Smooth muscle cell (in vitro differentiated cells): ENCODE results near the gene COCH. TPM values are rescaled to one million over a fixed set of nuclear protein-coding genes. Genes with fewer than 3 reads are reported as not detected.

ENCODE experiments used
- DNase-seq: peaks from one replicate; lab custom pipeline; 2025; ENCODE audit not compliant: unreplicated experiment; lab: John Stamatoyannopoulos, UW
- H2AFZ ChIP-seq: fragments of 200-600 bp; sonication (generic); 2 replicates; pipeline ENCODE4 v1.6.0; 2016; ENCODE audit warnings: antibody characterized with exemption, low read depth, mild to moderate bottlenecking
- H3F3A ChIP-seq: fragments of 200-600 bp; sonication (generic); 2 replicates; pipeline ENCODE4 v1.6.0; 2017; ENCODE audit warnings: antibody characterized with exemption, low read depth
- H3K27ac ChIP-seq: fragments of 200-600 bp; sonication (generic); 2 replicates; pipeline ENCODE4 v1.5.1; 2016; ENCODE audit warnings: low read depth, mild to moderate bottlenecking
- H3K27me3 ChIP-seq: fragments of 200-600 bp; sonication (generic); 2 replicates; pipeline ENCODE4 v1.6.1; 2016; ENCODE audit warnings: low read depth, mild to moderate bottlenecking
- H3K36me3 ChIP-seq: fragments of 200-600 bp; sonication (generic); 2 replicates; pipeline ENCODE4 v1.5.1; 2016; ENCODE audit warnings: low read depth
- H3K4me1 ChIP-seq: fragments of 200-600 bp; sonication (generic); 2 replicates; pipeline ENCODE4 v1.5.1; 2016; ENCODE audit warnings: low read depth
- H3K4me2 ChIP-seq: fragments of 200-600 bp; sonication (generic); 2 replicates; pipeline ENCODE4 v1.6.0; 2016; ENCODE audit warnings: mild to moderate bottlenecking
- H3K4me3 ChIP-seq: fragments of 200-600 bp; sonication (generic); 2 replicates; pipeline ENCODE4 v1.5.1; 2016; ENCODE audit warnings: mild to moderate bottlenecking
- H3K79me2 ChIP-seq: fragments of 200-600 bp; sonication (generic); 2 replicates; pipeline ENCODE4 v1.6.0; 2016; ENCODE audit warnings: low read depth, mild to moderate bottlenecking
- H3K9ac ChIP-seq: fragments of 200-600 bp; sonication (generic); 2 replicates; pipeline ENCODE4 v1.6.0; 2016; ENCODE audit warnings: low read depth
- H3K9me3 ChIP-seq: fragments of 200-600 bp; sonication (generic); replicated peaks from 2 replicates; pipeline ENCODE4 v1.5.1; 2016; ENCODE audit warnings: low read depth
- H4K20me1 ChIP-seq: fragments of 200-600 bp; sonication (generic); 2 replicates; pipeline ENCODE4 v1.6.0; 2016; ENCODE audit warnings: low read depth
- WGBS: methylation state at CpG from one replicate; pipeline ENCODE4 v1.1.7; 2016; ENCODE audit warnings: low lambda C conversion rate; 5-methylcytosine and 5-hydroxymethylcytosine counted together
- polyA plus RNA-seq: library from polyadenylated mRNA; unstranded; fragments of >200 nt; fragmentation: Nextera tagmentation; extraction: Ambion mirVana; gene quantifications from 2 replicates; pipeline ENCODE4 v1.2.1, GENCODE V29; 2016
- total RNA-seq: library from RNA; depleted of rRNA; stranded (reverse); fragments of >200 nt; gene quantifications from 2 replicates; pipeline ENCODE4 v1.2.3, GENCODE V29; 2014
- TF ChIP-seq, protein P1 (sequence below): fragments of 200-600 bp; sonication (generic); IDR thresholded peaks from 2 replicates; pipeline ENCODE4 v1.5.1; 2017; ENCODE audit warnings: borderline replicate concordance, mild to moderate bottlenecking, antibody characterized with exemption; ENCODE audit not compliant: insufficient read depth, poor library complexity, severe bottlenecking

The COCH gene
- total and polyA plus RNA-seq, 2 experiments from 2014 or later = 0.13 to 0.78 TPM

GRCh38 chr14:30874999-30875787, 834 bp downstream of the COCH start:
- H3K4me3 ChIP-seq = peak overlapping the region; percentile 60
- 3% methylated on average over 43 of the region's 48 CpGs for WGBS
- no peak for DNase-seq

DNA sequence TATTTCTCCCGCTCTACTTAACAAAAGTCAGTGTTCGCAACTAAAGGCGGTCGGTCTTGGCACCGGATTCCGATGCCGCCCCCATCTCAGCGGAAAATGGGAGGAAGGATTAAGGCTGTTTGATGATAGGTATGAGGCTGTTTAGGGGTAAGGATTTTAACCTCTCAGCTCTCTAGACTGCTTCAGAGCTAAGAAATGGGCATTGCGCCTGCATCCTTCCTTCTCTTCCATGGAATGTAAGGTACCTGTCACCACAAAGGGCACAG, 1.4 kb downstream of the COCH start:
- no peak for DNase-seq
- Histone ChIP-seq H3K36me3 (no peaks in the 10 kb centered on the region), H3K9ac (no peak overlapping the region), H3K9me3 (no peaks in the 10 kb centered on the region), H2AFZ (no peak overlapping the region), H3K27ac (no peak overlapping the region), H3K79me2 (no peaks in the 10 kb centered on the region), H3K4me2 (peak overlapping the region; percentile 94), H3K27me3 (peaks cover 62% of the 10 kb centered on the region), H3F3A (no peaks in the 10 kb centered on the region), H3K4me1 (peaks cover 4% of the 10 kb centered on the region), H4K20me1 (no peaks in the 10 kb centered on the region), H3K4me3 (no peak overlapping the region)
- TF ChIP-seq, protein P1, sequence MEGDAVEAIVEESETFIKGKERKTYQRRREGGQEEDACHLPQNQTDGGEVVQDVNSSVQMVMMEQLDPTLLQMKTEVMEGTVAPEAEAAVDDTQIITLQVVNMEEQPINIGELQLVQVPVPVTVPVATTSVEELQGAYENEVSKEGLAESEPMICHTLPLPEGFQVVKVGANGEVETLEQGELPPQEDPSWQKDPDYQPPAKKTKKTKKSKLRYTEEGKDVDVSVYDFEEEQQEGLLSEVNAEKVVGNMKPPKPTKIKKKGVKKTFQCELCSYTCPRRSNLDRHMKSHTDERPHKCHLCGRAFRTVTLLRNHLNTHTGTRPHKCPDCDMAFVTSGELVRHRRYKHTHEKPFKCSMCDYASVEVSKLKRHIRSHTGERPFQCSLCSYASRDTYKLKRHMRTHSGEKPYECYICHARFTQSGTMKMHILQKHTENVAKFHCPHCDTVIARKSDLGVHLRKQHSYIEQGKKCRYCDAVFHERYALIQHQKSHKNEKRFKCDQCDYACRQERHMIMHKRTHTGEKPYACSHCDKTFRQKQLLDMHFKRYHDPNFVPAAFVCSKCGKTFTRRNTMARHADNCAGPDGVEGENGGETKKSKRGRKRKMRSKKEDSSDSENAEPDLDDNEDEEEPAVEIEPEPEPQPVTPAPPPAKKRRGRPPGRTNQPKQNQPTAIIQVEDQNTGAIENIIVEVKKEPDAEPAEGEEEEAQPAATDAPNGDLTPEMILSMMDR = no peak
- WGBS = 18% methylated on average over 9 of the region's 9 CpGs

More at GRCh38 chr14:30874999-30875787, 834 bp downstream of the COCH start:
- no peak overlapping the region for H3K27ac ChIP-seq
- H3K9ac ChIP-seq = no peak overlapping the region
- no peaks in the 10 kb centered on the region for H4K20me1 ChIP-seq
- no peaks in the 10 kb centered on the region for H3K9me3 ChIP-seq
- no peaks in the 10 kb centered on the region for H3K36me3 ChIP-seq
- H3K4me1 ChIP-seq = peaks cover 4% of the 10 kb centered on the region
- H3K4me2 ChIP-seq = peak overlapping the region; percentile 94
- peaks cover 67% of the 10 kb centered on the region for H3K27me3 ChIP-seq
- no peak overlapping the region for H2AFZ ChIP-seq
- H3F3A ChIP-seq = no peaks in the 10 kb centered on the region
- TF ChIP-seq, protein P1 = no peak
- H3K79me2 ChIP-seq = no peaks in the 10 kb centered on the region

- no peak overlapping the region for H3K9ac ChIP-seq
- peaks cover 58% of the 10 kb centered on the region for H3K27me3 ChIP-seq
- H3K36me3 ChIP-seq = no peaks in the 10 kb centered on the region
- H2AFZ ChIP-seq = no peak overlapping the region
- TF ChIP-seq, protein P1 = no peak
- 76% methylated on average over 4 of the region's 4 CpGs for WGBS
- peaks cover 4% of the 10 kb centered on the region for H3K4me1 ChIP-seq
- no peaks in the 10 kb centered on the region for H4K20me1 ChIP-seq
- DNase-seq = no peak
- H3K27ac ChIP-seq = no peak overlapping the region
- no peak overlapping the region for H3K4me3 ChIP-seq
- H3K4me2 ChIP-seq = no peak overlapping the region
- H3F3A ChIP-seq = no peaks in the 10 kb centered on the region
- no peaks in the 10 kb centered on the region for H3K79me2 ChIP-seq
- H3K9me3 ChIP-seq = no peaks in the 10 kb centered on the region
Observed at GRCh38 chr14:30876692-30877091, 2.3 kb downstream of the COCH start.

DNA sequence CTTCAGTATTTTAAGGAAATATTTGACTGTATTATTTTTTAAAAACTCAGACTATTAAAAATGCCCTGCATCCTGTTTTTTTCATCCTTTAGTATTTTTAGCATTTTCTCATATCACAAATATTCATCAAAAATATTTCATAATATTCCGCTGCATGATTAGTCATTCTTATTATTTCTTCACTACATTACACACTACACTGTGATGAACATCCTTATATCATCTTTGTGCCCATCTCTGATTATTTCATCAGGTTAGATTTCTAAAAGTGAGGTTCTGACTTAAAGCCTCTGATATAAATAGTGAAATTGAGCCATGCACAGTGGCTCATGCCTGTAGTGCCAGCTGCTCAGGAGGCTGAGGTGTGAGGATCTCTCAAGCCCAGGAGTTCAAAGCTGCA, 8.1 kb downstream of the COCH start:
- H3K27me3 ChIP-seq = peaks cover 5% of the 10 kb centered on the region
- no peak overlapping the region for H2AFZ ChIP-seq
- no peaks in the 10 kb centered on the region for H3F3A ChIP-seq
- no peak overlapping the region for H3K4me2 ChIP-seq
- no peaks in the 10 kb centered on the region for H3K36me3 ChIP-seq
- no peaks in the 10 kb centered on the region for H4K20me1 ChIP-seq
- TF ChIP-seq, protein P1 = no peak
- no peak for DNase-seq
- H3K27ac ChIP-seq = no peak overlapping the region
- no peaks in the 10 kb centered on the region for H3K79me2 ChIP-seq
- H3K4me1 ChIP-seq = no peaks in the 10 kb centered on the region
- WGBS = 93% methylated on average over 1 of the region's 1 CpG
- no peak overlapping the region for H3K4me3 ChIP-seq
- H3K9ac ChIP-seq = no peak overlapping the region
- H3K9me3 ChIP-seq = no peaks in the 10 kb centered on the region
